K562 (cell line): Measurements from ENCODE around the gene MGST3. TPM values are rescaled to one million over a fixed set of nuclear protein-coding genes. Genes with fewer than 3 reads are reported as not detected.

Source experiments
- ATAC-seq: fragments of 200-7000 bp; cut with Tn5 transposase; 3 replicates; pipeline ENCODE4 v1.9.1; 2020; ENCODE audit warnings: moderate library complexity
- BruUV-seq: library from RNA; stranded (reverse); fragments of 400-500 nt; replicated peaks from 2 replicates; lab custom pipeline; 2021; lab: Mats Ljungman, UMichigan
- CTCF ChIA-PET: fragments of 300-600 bp; formaldehyde crosslinking; extraction: SDS; loops from one replicate; lab custom pipeline; 2021; ENCODE audit warnings: low intra/inter-chr PET ratio; lab: Yijun Ruan, JAX
- POLR2A ChIA-PET: fragments of 300-600, 350-650 bp; sonication (Branson Sonifier 250); formaldehyde crosslinking; extraction: SDS; loops from one replicate; lab custom pipeline; 2021; ENCODE audit warnings: antibody characterized with exemption, inconsistent platforms; lab: Yijun Ruan, JAX
- DNase-seq, 4 experiments: peaks; one replicate each; pipeline versions ENCODE4 v3.0.0 to v3.0.0-alpha.2; 2011 to 2018; ENCODE audit warnings: low spot score in 3 of 4, mixed read lengths in 3 of 4; ENCODE audit errors: extremely low read depth in 1 of 4
- FAIRE-seq: peaks from 2 replicates; lab custom pipeline; 2011; peaks lifted over from hg19 to GRCh38; lab: Jason Lieb, UNC
- H2AFZ ChIP-seq: 2 replicates; pipeline ENCODE4 v1.6.0; 2011; ENCODE audit warnings: low read depth, low read length, control low read depth, inconsistent platforms
- H3K27ac ChIP-seq: fragments of 200-600 bp; 3 replicates; pipeline ENCODE4 v1.8.0; 2011; ENCODE audit warnings: low read depth, mild to moderate bottlenecking, control low read depth, inconsistent platforms, low read length, moderate library complexity, mixed read lengths; ENCODE audit errors: extremely low read depth
- H3K27me3 ChIP-seq, 2 experiments: fragments of 300-600 bp in 1 of 2; 2 replicates in 1 of 2; 3 replicates in 1 of 2; pipeline versions ENCODE4 v1.6.0 to v1.8.0; 2011; ENCODE audit warnings: inconsistent platforms in 2 of 2, low read length in 2 of 2, mild to moderate bottlenecking in 1 of 2, mixed read lengths in 1 of 2, moderate library complexity in 1 of 2; ENCODE audit not compliant: control insufficient read depth in 2 of 2, insufficient read depth in 2 of 2
- H3K36me3 ChIP-seq: fragments of 300-600 bp; 3 replicates; pipeline ENCODE4 v1.8.0; 2011; ENCODE audit warnings: mild to moderate bottlenecking, low read length, inconsistent platforms; ENCODE audit not compliant: control insufficient read depth, insufficient read depth
- H3K4me1 ChIP-seq, 2 experiments: fragments of 200-600 bp in 1 of 2; replicated peaks in 1 of 2; 2 replicates in 1 of 2; 3 replicates in 1 of 2; pipeline versions ENCODE4 v1.5.1 to v1.8.0; 2011; ENCODE audit warnings: inconsistent platforms in 2 of 2, low read length in 2 of 2, mild to moderate bottlenecking in 1 of 2, mixed read lengths in 1 of 2, moderate library complexity in 1 of 2; ENCODE audit not compliant: control insufficient read depth in 2 of 2, insufficient read depth in 2 of 2
- H3K4me2 ChIP-seq: 2 replicates; pipeline ENCODE4 v1.6.1; 2011; ENCODE audit warnings: low read length, control low read depth, inconsistent platforms, mixed read lengths; ENCODE audit not compliant: insufficient read depth
- H3K4me3 ChIP-seq: fragments of 200-600 bp; sonication (generic), shearing (Covaris generic); 2 replicates; pipeline ENCODE4 v1.5.1; 2016; ENCODE audit warnings: control low read depth, inconsistent platforms
- H3K79me2 ChIP-seq: fragments of 200-600 bp; 3 replicates; pipeline ENCODE4 v1.8.0; 2011; ENCODE audit warnings: low read length, inconsistent platforms; ENCODE audit not compliant: control insufficient read depth, insufficient read depth
- H3K9ac ChIP-seq, 2 experiments: 2 replicates each; pipeline versions ENCODE4 v1.6.0 to v1.6.1; 2011; ENCODE audit warnings: low read depth in 2 of 2, low read length in 2 of 2, control low read depth in 1 of 2, inconsistent platforms in 1 of 2, mild to moderate bottlenecking in 1 of 2, mixed read lengths in 1 of 2; ENCODE audit not compliant: insufficient read depth in 1 of 2
- H3K9me1 ChIP-seq: one replicate; pipeline ENCODE4 v1.6.0; 2011; ENCODE audit warnings: inconsistent platforms, mild to moderate bottlenecking, low read length, moderate library complexity; ENCODE audit not compliant: control insufficient read depth, insufficient read depth
- H3K9me3 ChIP-seq: replicated peaks from 2 replicates; pipeline ENCODE4 v1.5.1; 2011; ENCODE audit warnings: low read depth, low read length, inconsistent platforms; ENCODE audit not compliant: control insufficient read depth, insufficient read depth
- H4K20me1 ChIP-seq: replicated peaks from 2 replicates; pipeline ENCODE4 v1.6.1; 2011; ENCODE audit warnings: low read length, inconsistent platforms, mixed read lengths; ENCODE audit not compliant: control insufficient read depth, insufficient read depth
- CBX5 ChIP-seq: IDR thresholded peaks from 2 replicates; pipeline ENCODE4 v1.6.1; 2014; ENCODE audit warnings: low read depth, borderline replicate concordance
- CSDE1 ChIP-seq, 2 experiments: fragments of 450-650 bp; IDR thresholded peaks; 2 replicates each; pipeline ENCODE4 v1.6.1; 2016; ENCODE audit warnings: mild to moderate bottlenecking in 1 of 2
- DEAF1 ChIP-seq: fragments of 450-650 bp; formaldehyde crosslinking; IDR thresholded peaks from 2 replicates; pipeline ENCODE4 v1.4.0; 2020; ENCODE audit warnings: mild to moderate bottlenecking, moderate library complexity
- HIVEP1 ChIP-seq: fragments of 250-450 bp; sonication (Bioruptor Pico); IDR thresholded peaks from 2 replicates; pipeline ENCODE4 v1.4.0; 2020; ENCODE audit warnings: mild to moderate bottlenecking
- HLTF ChIP-seq: fragments of 450-650 bp; IDR thresholded peaks from 2 replicates; pipeline ENCODE4 v1.6.1; 2016
- KDM2B ChIP-seq: fragments of 250-450 bp; sonication (Bioruptor Pico); IDR thresholded peaks from 2 replicates; pipeline ENCODE4 v1.8.0; 2021; ENCODE audit warnings: mild to moderate bottlenecking, moderate library complexity
- RFX1 ChIP-seq: fragments of 450-650 bp; IDR thresholded peaks from 2 replicates; pipeline ENCODE4 v1.6.1; 2016; ENCODE audit warnings: mild to moderate bottlenecking, moderate library complexity
- SRSF1 ChIP-seq: fragments of 200-400 bp; formaldehyde crosslinking; IDR thresholded peaks from 2 replicates; pipeline ENCODE4 v1.6.1; 2017; ENCODE audit warnings: mild to moderate bottlenecking, low read depth, low read length, moderate library complexity
- ZNF23 ChIP-seq: fragments of 250-450 bp; sonication (Bioruptor Pico); IDR thresholded peaks from 2 replicates; pipeline ENCODE4 v1.4.0; 2020; ENCODE audit warnings: mild to moderate bottlenecking
- WGBS: fragments of 100-300 bp; shearing (Covaris generic); methylation state at CpG from one replicate; pipeline ENCODE4 v1.1.6; 2016; ENCODE audit warnings: low coverage, mixed read lengths; ENCODE audit not compliant: insufficient coverage; ENCODE audit errors: missing lambda C conversion rate; 5-methylcytosine and 5-hydroxymethylcytosine counted together
- in situ Hi-C: fragments of 300-500 bp; cut with MboI; formaldehyde crosslinking; loops from 4 replicates; pipeline ENCODE4 v1.15.0; 2018; ENCODE audit warnings: inconsistent platforms, mixed read lengths
- intact Hi-C: fragments of 100-400 bp; cut with micrococcal nuclease; formaldehyde crosslinking; loops from 2 replicates; pipeline ENCODE4 v1.14.2; 2022
- polyA plus RNA-seq, 8 experiments: library from polyadenylated mRNA; depleted of rRNA in 4 of 8; stranded (reverse) in 5 of 8; unstranded in 3 of 8; fragments of >200 nt; fragmentation: Nextera tagmentation in 2 of 8; fragmentation: Illumina TruSeq in 1 of 8; extraction: Ambion mirVana in 2 of 8; extraction: Trizol in 1 of 8; gene quantifications; 2 replicates each; pipeline versions ENCODE4 v1.2.1 to v1.2.3, GENCODE V29; 2011 to 2014; ENCODE audit warnings: inconsistent platforms in 1 of 8, missing spikeins in 1 of 8
- total RNA-seq, 7 experiments: library from RNA; depleted of rRNA in 6 of 7; stranded (reverse); fragments of >200 nt in 6 of 7; fragmentation: Illumina TruSeq in 2 of 7; extraction: Trizol in 2 of 7; gene quantifications; 2 replicates each; pipeline versions ENCODE4 v1.2.1 to v1.2.3, GENCODE V29; 2011 to 2021; ENCODE audit warnings: low replicate concordance in 1 of 7
- TF ChIP-seq, protein P1 (sequence below): fragments of 200-800 bp; sonication (Bioruptor generic); IDR thresholded peaks from 2 replicates; pipeline ENCODE4 v1.6.1; 2016; ENCODE audit warnings: missing genetic modification characterization, missing compliant biosample characterization

MGST3 gene
- total and polyA plus RNA-seq, 9 of the 15 experiments (the other 6 are each of a cell fraction or from before 2014, with no cell fraction given) = 70.7 to 287 (median 105) TPM

DNA sequence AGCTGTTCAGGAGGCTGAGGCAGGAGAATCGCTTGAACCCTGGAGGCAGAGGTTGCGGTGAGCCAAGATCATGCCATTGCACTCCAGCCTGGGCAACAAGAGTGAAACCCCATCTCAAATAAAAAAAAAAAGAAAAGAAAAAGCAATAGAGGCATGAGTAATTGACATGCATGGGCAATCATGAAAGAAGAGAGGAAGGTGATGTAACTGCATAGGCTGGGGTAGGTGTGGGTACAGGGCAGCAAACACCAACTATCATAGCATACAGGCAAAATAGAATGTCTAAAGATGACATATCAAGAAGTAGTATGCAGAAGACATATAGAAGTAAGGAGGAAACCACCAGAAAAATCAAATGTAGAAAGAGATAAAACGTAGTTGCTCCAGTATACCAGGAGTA is 19.0 kb upstream of the MGST3 start (continued):
- TF ChIP-seq, protein P1, sequence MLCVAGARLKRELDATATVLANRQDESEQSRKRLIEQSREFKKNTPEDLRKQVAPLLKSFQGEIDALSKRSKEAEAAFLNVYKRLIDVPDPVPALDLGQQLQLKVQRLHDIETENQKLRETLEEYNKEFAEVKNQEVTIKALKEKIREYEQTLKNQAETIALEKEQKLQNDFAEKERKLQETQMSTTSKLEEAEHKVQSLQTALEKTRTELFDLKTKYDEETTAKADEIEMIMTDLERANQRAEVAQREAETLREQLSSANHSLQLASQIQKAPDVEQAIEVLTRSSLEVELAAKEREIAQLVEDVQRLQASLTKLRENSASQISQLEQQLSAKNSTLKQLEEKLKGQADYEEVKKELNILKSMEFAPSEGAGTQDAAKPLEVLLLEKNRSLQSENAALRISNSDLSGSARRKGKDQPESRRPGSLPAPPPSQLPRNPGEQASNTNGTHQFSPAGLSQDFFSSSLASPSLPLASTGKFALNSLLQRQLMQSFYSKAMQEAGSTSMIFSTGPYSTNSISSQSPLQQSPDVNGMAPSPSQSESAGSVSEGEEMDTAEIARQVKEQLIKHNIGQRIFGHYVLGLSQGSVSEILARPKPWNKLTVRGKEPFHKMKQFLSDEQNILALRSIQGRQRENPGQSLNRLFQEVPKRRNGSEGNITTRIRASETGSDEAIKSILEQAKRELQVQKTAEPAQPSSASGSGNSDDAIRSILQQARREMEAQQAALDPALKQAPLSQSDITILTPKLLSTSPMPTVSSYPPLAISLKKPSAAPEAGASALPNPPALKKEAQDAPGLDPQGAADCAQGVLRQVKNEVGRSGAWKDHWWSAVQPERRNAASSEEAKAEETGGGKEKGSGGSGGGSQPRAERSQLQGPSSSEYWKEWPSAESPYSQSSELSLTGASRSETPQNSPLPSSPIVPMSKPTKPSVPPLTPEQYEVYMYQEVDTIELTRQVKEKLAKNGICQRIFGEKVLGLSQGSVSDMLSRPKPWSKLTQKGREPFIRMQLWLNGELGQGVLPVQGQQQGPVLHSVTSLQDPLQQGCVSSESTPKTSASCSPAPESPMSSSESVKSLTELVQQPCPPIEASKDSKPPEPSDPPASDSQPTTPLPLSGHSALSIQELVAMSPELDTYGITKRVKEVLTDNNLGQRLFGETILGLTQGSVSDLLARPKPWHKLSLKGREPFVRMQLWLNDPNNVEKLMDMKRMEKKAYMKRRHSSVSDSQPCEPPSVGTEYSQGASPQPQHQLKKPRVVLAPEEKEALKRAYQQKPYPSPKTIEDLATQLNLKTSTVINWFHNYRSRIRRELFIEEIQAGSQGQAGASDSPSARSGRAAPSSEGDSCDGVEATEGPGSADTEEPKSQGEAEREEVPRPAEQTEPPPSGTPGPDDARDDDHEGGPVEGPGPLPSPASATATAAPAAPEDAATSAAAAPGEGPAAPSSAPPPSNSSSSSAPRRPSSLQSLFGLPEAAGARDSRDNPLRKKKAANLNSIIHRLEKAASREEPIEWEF (CRISPR knock-in tag) = no peak
- no peak for TF ChIP-seq CBX5
- TF ChIP-seq SRSF1 = no peak
- no peak for TF ChIP-seq RFX1
- no peak for TF ChIP-seq HLTF

- Histone ChIP-seq H3K79me2 (no peaks in the 10 kb centered on the region), H3K4me2 (no peak overlapping the region), H4K20me1 (no peaks in the 10 kb centered on the region), H3K9ac (no peak overlapping the region), H3K4me3 (no peak overlapping the region), H3K27ac (no peak overlapping the region), H3K4me1 (no peaks in the 10 kb centered on the region), H3K27me3 (no peaks in the 10 kb centered on the region; a peak in 1 of 5 replicates), H3K36me3 (no peaks in the 10 kb centered on the region), H3K9me3 (no peaks in the 10 kb centered on the region), H3K9me1 (no peaks in the 10 kb centered on the region), H2AFZ (no peak overlapping the region)
- ChIA-PET POLR2A (no interaction called here), CTCF (no interaction called here)
- no peak for FAIRE-seq
- BruUV-seq = no TSS peak
- intact Hi-C loops (no loop called here), in situ Hi-C loops (no loop called here)
- no peak for DNase-seq
- TF ChIP-seq ZNF23 (CRISPR knock-in tag) (no peak), DEAF1 (no peak), CSDE1 (IDR thresholded peaks at IDR 0.05) (no peak), KDM2B (CRISPR knock-in tag) (no peak), HIVEP1 (CRISPR knock-in tag) (no peak)
- 8% methylated on average over 1 of the region's 1 CpG for WGBS
- ATAC-seq = no peak
Observed at GRCh38 chr1:165616054-165616612, 14.9 kb upstream of the MGST3 start.
